GM19328 (cell line): ENCODE measurements around the gene TRERF1.
"Not testable (repeated sequence)": the region's sequence is repeated elsewhere in the genome, so short reads cannot be mapped to it uniquely, and the experiment has no call there.

Experiments used
- ATAC-seq: cut with Tn5 transposase; IDR thresholded peaks from one replicate; pipeline ENCODE4 v1.9.1; 2021; ENCODE audit warnings: mild to moderate bottlenecking, moderate library complexity; ENCODE audit not compliant: unreplicated experiment

The TRERF1 gene

DNA sequence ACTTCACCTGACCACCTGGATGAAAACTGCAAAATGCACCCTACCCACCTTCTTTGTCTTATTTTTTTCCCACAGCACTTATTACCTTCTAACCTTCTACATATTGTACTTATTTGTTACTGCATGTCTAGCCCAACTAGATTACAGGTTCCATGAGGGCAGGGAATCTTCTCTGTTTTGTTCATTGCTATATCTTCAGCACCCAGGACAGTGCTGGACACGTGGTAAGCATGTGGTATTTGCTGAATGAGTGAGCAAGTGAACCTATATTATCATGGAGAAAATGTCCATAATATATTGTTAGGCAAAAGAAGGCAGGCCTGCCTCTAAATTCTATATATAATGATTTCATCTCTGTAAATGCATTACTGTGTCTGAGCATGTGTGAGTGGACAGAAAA, 107.0 kb downstream of the TRERF1 start:
- ATAC-seq: no peak

DNA sequence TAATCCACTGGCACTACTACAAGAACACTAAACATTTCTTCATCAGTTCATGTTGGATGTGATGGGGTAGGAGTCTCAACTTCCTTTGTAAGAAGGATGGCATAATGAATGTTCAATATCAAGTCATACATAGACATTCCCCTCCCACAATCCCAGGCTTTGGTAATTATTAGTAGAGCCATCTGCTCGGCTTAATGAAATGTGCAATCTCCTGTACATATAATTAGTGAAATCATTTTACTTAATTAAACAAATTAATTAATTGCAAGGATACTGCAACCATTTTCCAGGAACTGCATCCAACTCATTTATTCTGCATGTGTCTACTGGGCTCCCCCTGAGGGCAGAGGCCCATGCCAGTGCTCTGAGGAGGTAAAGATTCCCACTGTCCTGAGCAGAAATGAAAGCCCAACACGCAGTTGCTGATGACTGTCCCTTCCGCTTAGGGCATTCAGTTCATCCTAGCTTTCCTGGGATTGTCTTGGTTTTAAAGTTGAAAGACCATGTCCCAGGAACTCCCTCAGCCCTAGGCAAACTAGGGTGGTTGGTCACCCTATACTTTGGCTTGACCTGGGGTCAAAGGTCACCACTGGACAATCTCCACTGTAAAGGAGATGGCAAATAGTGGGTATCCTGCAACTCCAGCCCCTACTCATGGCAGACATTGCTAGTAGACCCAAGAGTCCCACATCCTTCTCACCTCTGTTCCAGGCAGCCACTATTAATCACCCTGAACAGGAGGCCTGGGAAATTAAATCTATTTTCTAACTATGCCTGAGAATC, 109.8 kb downstream of the TRERF1 start:
- ATAC-seq: no peak

DNA sequence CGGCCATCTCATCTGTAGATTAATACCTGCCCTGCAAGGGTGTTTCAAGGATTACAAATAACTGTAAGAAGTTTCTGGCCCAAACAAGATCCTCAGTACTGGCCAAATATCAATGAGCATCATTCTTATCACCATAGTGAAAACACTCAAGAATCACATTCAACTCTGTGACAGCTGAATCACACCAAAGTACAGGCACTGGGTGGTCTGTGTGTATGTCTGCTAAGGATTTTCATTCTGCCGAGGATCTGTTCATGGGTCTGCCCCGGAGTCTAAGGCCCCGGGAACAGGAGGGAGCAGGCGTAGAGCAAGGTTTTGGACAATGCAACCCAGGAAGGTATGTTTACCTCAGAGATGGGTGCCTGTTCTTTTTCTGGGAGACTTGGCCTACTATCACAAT, 110.5 kb downstream of the TRERF1 start:
- ATAC-seq: no peak

- no peak for ATAC-seq
These were observed 111.2 kb downstream of the TRERF1 start for GRCh38 chr6:42340511-42340910.

DNA sequence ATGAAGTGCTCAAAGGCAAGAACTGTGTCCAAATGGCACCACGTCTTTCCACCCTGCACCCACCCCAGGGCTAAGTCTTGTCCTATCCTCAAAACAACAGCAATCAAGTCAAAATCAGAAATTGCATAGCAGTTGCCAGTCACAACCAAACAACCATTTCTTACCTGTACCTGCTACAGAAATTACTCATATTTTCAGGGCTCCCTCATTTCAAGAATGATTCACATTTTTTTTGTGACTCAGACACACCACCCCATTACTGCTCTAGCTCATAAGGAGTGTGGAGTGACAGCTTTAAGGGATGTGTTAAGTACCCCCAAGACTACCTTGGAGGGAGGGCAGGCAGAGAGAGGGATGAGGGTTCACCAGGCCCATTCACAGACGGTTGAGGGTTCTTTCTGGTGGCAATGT, 111.7 kb downstream of the TRERF1 start:
- no peak for ATAC-seq

DNA sequence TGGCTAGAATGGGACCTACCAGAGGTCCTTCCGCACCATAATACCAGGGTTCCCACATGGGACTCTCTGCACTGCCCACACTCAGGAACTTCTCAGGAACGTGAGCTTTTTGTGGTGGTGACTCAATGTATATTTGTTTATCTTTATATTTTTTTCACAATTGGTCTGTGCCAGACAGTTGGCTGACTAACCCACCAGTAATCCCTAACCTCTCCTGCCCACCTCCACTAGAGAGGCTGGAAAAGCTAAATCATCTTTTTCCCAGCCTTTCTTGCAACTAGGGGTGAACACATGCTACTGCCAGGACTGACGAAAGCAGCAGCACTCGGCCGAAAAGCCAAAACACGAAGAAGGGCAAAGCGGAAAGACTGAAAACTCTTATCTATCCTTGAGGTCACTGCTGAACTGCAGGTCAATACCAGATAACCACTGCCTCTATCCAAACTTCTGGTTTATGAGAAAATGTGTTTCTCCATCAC, 112.9 kb downstream of the TRERF1 start:
- no peak for ATAC-seq

DNA sequence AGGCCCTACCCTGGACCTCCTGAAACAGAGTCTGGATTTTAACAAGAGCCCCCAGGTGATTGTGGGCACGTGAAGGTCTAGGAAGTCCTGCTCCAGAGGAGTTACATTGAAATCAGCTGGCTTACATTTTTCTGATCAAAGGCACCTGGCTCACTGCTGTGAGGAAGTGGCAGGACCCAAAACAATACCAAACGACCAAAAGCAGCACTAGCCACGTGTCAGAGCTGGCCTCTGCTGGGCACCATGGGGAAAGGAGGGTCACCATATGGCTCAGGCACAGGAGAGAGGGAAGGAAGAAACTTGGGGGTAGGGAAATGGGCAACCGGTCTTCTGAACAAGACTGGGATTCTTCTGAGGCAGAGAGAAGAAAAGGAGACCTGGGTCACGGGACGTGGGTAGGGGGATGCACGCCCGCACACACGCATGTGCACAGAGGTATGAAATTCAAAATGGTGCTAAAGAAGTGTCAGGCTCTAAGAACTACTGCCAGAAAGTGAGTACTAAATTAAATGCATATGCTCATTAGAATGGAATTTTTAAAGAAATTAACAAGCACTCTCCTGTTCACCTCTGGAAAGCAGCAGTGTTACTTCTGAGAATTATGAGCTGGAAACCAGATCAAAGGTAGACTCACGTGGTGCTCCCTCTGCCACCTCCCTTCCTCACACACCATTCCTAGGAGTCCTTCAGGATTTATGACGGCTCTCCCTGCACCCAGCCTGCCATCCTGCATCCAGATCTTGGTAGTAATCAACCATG, 113.6 kb downstream of the TRERF1 start:
- no peak for ATAC-seq

- no peak for ATAC-seq
These were observed 115.3 kb downstream of the TRERF1 start for GRCh38 chr6:42336431-42336830.

DNA sequence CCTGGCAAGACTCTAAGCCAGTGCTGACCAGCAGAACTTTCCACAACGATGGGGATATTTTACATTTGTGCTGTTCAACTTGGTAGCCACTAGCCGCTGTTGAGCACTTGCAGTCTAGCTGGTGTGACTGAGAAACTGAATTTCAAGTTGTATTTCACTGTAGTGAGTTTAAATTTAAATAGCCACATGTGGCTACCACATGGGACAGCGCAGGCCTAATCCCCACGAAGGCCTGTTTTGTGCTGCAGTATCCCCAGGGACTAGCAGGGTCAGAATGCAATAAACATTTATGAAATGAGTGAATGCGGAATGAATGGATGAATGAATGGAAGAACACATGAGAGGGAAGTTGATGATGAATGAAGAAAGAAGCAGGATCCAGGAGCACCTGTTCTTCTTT, 115.8 kb downstream of the TRERF1 start:
- no peak for ATAC-seq

DNA sequence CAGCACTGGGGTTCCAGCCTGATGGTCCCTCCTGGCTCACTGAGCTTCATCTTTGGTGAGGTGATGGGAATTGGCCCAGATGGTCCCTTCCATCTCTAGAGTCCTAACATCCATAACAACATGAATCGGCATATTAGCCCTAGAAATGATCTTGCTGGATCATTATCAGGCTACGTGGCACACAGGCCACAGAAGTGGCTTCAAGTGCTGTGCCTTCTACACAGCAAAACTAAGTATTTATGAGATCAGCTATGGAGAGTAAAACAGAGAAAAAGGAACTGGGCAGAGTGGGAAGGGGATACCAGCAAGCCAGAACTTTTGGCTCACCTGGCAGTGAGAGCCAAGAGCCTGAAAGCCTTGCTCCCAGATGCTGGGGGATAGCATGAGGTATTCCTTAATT, 116.9 kb downstream of the TRERF1 start:
- ATAC-seq: no peak

DNA sequence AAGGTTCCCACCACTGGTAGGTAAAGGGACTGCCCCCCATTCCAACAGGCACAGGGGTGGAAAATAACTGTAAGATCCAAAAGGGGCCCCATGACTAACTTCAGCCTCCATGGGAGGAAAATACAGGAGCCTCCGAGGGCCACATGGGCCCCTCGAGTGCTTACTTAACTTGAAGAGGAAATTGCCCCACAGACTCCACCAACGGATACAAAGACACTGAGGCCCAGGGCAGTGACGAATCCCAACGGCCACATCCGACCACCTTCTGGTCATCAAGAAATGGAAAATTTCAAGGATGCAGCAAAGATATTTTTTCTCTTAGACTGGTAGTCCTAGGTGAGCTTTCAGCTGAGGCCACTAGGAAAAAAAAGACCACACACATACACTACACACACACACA, 118.1 kb downstream of the TRERF1 start:
- no peak for ATAC-seq

DNA sequence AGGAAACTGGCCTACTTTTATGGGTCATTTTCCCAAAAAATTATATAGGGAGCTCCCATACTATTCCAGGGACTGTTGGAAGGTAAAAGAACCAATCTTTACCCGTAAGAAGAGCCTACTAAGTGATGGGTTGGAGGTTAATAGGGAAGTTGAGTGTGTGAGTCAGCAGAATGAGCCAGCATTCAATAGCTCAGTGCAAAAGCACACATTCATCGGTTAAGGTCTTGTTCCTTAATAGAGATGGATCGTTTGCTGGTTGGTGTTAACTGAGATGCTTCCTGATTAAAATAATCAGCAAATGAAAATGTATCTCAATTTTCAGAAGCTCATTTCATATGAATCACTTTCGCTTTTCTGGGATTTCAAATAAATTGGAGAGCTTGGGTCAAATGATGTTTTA, 118.8 kb downstream of the TRERF1 start:
- ATAC-seq: no peak

DNA sequence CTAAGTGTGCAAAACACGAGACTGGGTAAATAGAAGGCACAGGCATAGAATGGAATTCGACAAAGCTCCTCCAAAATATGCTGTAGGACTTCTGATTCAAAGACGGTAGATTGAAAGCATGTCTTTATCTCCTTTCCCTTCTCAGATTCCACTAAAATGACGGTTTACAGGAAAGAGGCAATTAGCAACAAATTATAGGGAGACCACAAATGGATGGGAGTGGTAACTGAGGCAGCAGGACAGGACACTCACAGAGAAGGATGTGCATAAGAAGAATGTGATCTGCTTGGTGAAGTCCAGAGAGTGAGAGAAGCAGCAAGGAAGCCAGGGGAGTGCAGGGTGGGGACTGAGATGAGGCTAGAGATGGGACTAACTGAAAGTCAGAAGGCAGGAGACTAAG, 120.7 kb downstream of the TRERF1 start:
- ATAC-seq: no peak

DNA sequence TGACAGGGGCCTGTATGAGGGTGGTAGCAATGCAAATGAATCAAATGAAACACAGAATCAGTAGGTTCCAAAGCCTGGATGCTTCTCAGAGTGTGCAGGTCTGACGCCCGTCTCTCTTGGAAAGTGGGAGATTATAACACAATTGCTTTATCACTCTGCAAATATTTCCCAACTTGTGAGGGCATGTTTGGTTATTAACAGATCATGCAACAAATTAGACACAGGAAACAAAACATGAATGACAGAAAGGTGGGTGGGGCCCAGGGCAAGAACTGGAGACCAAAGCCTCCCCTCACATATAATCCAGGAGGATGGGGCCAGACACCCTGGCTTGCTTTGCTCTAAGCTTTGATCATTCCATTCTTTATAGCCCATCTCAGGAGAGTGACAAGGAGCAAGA, 125.5 kb downstream of the TRERF1 start:
- ATAC-seq: no peak

DNA sequence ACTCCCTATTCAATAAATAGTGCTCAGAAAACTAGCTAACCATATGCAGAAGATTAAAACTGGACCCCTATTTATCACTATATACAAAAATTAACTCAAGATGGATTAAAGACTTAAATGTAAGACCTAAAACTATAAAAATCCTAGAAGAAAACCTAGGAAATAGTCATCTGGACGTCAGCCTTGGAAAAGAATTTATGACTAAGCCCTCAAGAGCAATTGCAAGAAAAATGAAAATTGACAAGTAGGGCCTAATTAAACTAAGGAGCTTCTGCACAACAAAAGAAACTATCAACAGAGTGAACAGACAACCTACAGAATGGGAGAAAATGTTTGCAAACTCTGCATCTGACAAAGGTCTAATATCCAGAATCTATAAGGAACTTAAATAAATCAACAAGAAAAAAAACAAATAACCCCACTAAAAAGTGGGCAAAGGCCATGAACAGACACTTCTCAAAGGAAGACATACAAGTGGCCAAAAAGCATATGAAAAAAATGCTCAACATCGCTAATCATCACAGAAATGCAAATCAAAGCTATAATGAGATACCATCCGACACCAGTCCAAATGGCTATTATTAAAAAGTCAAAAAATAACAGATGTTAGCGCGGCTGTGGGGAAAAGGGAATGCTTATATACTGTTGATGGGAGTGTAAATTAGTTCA, 126.9 kb downstream of the TRERF1 start:
- not testable (repeated sequence) for ATAC-seq

DNA sequence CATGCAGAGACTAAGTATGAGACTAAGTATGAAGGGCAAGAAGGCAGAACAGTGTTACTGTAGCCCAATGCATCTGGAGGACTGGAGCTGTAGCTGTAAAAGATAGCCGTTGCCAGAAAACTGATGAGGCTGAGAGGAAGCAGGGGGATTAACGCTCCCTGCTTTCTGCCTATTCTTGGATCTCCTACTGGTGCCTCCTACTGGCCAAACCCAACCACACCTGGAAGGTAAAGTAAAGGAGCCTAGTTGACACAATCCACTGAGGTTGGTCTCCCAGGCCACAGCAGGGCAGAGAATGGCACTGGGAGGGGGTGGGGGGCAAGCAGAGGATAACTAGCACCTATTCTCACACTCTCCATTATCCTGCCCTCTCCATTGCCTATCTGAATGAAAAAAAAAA, 129.1 kb downstream of the TRERF1 start:
- no peak for ATAC-seq

GRCh38 chr6:42321976-42322375, 129.8 kb downstream of the TRERF1 start:
- ATAC-seq: no peak

GRCh38 chr6:42320762-42321161, 131.0 kb downstream of the TRERF1 start:
- ATAC-seq: no peak

GRCh38 chr6:42318480-42318879, 133.2 kb downstream of the TRERF1 start:
- ATAC-seq: no peak

DNA sequence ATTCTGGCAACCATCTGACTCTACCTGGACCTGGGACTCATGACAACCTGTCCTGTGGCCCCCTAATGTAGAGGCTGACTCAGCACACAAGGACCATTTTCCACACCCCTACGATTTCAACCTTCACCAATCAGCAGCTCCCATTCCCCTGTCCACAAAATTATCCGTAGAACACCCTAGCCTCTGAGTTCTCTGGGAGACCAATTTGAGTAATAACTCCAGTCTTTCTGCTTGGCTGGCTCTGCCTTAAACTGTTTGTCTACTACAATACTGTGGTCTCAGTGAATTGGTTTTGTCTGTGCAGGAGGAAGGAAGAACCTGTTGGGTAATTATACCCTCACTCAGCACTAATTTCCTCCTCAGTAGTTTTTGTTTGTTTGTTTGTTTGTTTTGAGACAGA, 134.7 kb downstream of the TRERF1 start:
- ATAC-seq: no peak
